ENCODE data around the gene PPIF.

Gene PPIF

GRCh38 chr10:79347226-79347893 lies at the start of gene PPIF:
TSS of gene PPIF (plus strand) at chr10:79347469. CDS start at chr10:79347549, 80 bp downstream.
- DNase-seq = peak; percentile 95

GRCh38 chr10:79298403-79299244 lies 48.6 kb upstream of the PPIF start:
- DNase-seq = peak; percentile 51

- DNase-seq = no peak
Measured at GRCh38 chr10:79299397-79300241, 47.6 kb upstream of the PPIF start.

GRCh38 chr10:79300711-79301110 lies 46.6 kb upstream of the PPIF start:
- no peak for DNase-seq

GRCh38 chr10:79301754-79302530 lies 45.3 kb upstream of the PPIF start:
- no peak for DNase-seq

GRCh38 chr10:79303631-79304478 lies 43.4 kb upstream of the PPIF start:
- no peak for DNase-seq

- no peak for DNase-seq
Measured at GRCh38 chr10:79304479-79305087, 42.7 kb upstream of the PPIF start.

GRCh38 chr10:79305515-79305914 lies 41.8 kb upstream of the PPIF start:
- DNase-seq = no peak

GRCh38 chr10:79305988-79306387 lies 41.3 kb upstream of the PPIF start:
- DNase-seq = no peak

GRCh38 chr10:79306644-79307220 lies 40.5 kb upstream of the PPIF start:
- no peak for DNase-seq

GRCh38 chr10:79308016-79308415 lies 39.3 kb upstream of the PPIF start:
- DNase-seq = no peak

GRCh38 chr10:79308969-79309665 lies 38.2 kb upstream of the PPIF start:
- no peak for DNase-seq

- DNase-seq = no peak
Measured at GRCh38 chr10:79310200-79310865, 36.9 kb upstream of the PPIF start.

- no peak for DNase-seq
Measured at GRCh38 chr10:79310911-79311573, 36.2 kb upstream of the PPIF start.

- DNase-seq = no peak
Measured at GRCh38 chr10:79311581-79312407, 35.5 kb upstream of the PPIF start.

GRCh38 chr10:79312601-79313187 lies 34.6 kb upstream of the PPIF start:
- no peak for DNase-seq

- DNase-seq = no peak
Measured at GRCh38 chr10:79313320-79313719, 33.9 kb upstream of the PPIF start.

All from CD4-positive, alpha-beta T cell treated with Interleukin-6 for 4 hours (primary cell).